Ishikawa (cell line): ENCODE data around the gene PKMYT1.
A peak's percentile ranks its signal among the peaks of the same experiment; 100 is the strongest.

Source experiments
- CEBPB ChIP-seq: IDR thresholded peaks from 2 replicates; pipeline ENCODE4 v1.6.1; 2012
- CREB1 ChIP-seq: IDR thresholded peaks from 2 replicates; pipeline ENCODE4 v1.6.1; 2012; ENCODE audit warnings: low read depth
- EGR1 ChIP-seq: IDR thresholded peaks from 2 replicates; pipeline ENCODE4 v1.6.1; 2012
- EP300 ChIP-seq: IDR thresholded peaks from 2 replicates; pipeline ENCODE4 v1.6.1; 2012; ENCODE audit warnings: borderline replicate concordance
- FOXM1 ChIP-seq: IDR thresholded peaks from 2 replicates; pipeline ENCODE4 v1.6.1; 2012; ENCODE audit warnings: low read depth, borderline replicate concordance
- MAX ChIP-seq: IDR thresholded peaks from 2 replicates; pipeline ENCODE4 v1.6.1; 2012
- NFIC ChIP-seq: IDR thresholded peaks from 2 replicates; pipeline ENCODE4 v1.6.1; 2012
- RAD21 ChIP-seq: IDR thresholded peaks from 2 replicates; pipeline ENCODE4 v1.6.1; 2012; ENCODE audit warnings: low read depth
- REST ChIP-seq: IDR thresholded peaks from 2 replicates; pipeline ENCODE4 v1.6.1; 2012; ENCODE audit warnings: low read depth, mild to moderate bottlenecking
- TAF1 ChIP-seq: IDR thresholded peaks from 2 replicates; pipeline ENCODE4 v1.6.1; 2012; ENCODE audit warnings: low read depth, mild to moderate bottlenecking
- TCF12 ChIP-seq: IDR thresholded peaks from 2 replicates; pipeline ENCODE4 v1.6.1; 2012; ENCODE audit warnings: low read depth
- TEAD4 ChIP-seq: IDR thresholded peaks from 2 replicates; pipeline ENCODE4 v1.6.1; 2012
- USF1 ChIP-seq: IDR thresholded peaks from 2 replicates; pipeline ENCODE4 v1.6.1; 2012
- YY1 ChIP-seq: IDR thresholded peaks from 2 replicates; pipeline ENCODE4 v1.6.1; 2012; ENCODE audit warnings: low read depth
- ZBTB7A ChIP-seq: IDR thresholded peaks from 2 replicates; pipeline ENCODE4 v1.6.1; 2012; ENCODE audit warnings: low read depth

The PKMYT1 gene

GRCh38 chr16:2980227-2981176 is at the start of gene PKMYT1:
Gene PKMYT1 (minus strand): TSS chr16:2980446. CDS start chr16:2979657, 789 bp downstream.
- TF ChIP-seq EGR1 = peak; percentile 96
- no peak; the same call in 1 of the 2 replicates for TF ChIP-seq REST
- TF ChIP-seq YY1 = no peak
- TF ChIP-seq RAD21 = no peak
- TF ChIP-seq TAF1 = peak; percentile 73
- TF ChIP-seq TEAD4 = peak; percentile 44; the same call in 1 of the 2 replicates
- no peak for TF ChIP-seq CEBPB
- TF ChIP-seq NFIC = no peak
- peak; percentile 45; the same call in 1 of the 2 replicates for TF ChIP-seq TCF12
- TF ChIP-seq USF1 = no peak
- peak; percentile 28; the same call in 1 of the 2 replicates for TF ChIP-seq MAX
- TF ChIP-seq EP300 = no peak; the same call in 1 of the 2 replicates
- TF ChIP-seq CREB1 = no peak

- no peak for TF ChIP-seq YY1
- no peak for TF ChIP-seq CEBPB
- TF ChIP-seq NFIC = no peak
- no peak for TF ChIP-seq CREB1
- no peak for TF ChIP-seq TEAD4
- TF ChIP-seq FOXM1 = no peak
- no peak for TF ChIP-seq EP300
- TF ChIP-seq MAX = no peak
- TF ChIP-seq REST = no peak
- TF ChIP-seq USF1 = no peak
- TF ChIP-seq ZBTB7A = no peak
- TF ChIP-seq RAD21 = no peak
- no peak for TF ChIP-seq TCF12
- TF ChIP-seq EGR1 = no peak
- no peak for TF ChIP-seq TAF1
These were observed 49.4 kb upstream of the PKMYT1 start for GRCh38 chr16:3029491-3030221.

GRCh38 chr16:3028716-3029319 is 48.6 kb upstream of the PKMYT1 start:
- no peak for TF ChIP-seq TCF12
- TF ChIP-seq TEAD4 = no peak
- TF ChIP-seq REST = no peak
- TF ChIP-seq NFIC = no peak
- TF ChIP-seq FOXM1 = no peak
- no peak for TF ChIP-seq TAF1
- no peak for TF ChIP-seq MAX
- TF ChIP-seq ZBTB7A = no peak
- no peak for TF ChIP-seq RAD21
